ENCODE results near the gene SERINC3. TPM values are rescaled to one million over a fixed set of nuclear protein-coding genes. Genes with fewer than 3 reads are reported as not detected.

The SERINC3 gene
- polyA plus RNA-seq, 4 donors: 66.1 to 82.0 (median 77.4) TPM

Other genes starting within 250 kb of the SERINC3 start
- 1 to 10 TPM; 8.3 to 9.1 (median 8.7) TPM for gene FITM2, start 210.9 kb downstream of the SERINC3 start, polyA plus RNA-seq (ENCODE audit: insufficient read length in 4 of 4)
- gene R3HDML, start 185.0 kb downstream of the SERINC3 start, polyA plus RNA-seq (ENCODE audit: insufficient read length in 4 of 4): under 1 TPM; 0.15 to 0.46 (median 0.25) TPM
- gene HNF4A, start 166.4 kb downstream of the SERINC3 start, polyA plus RNA-seq (ENCODE audit: insufficient read length in 4 of 4): 10 to 100 TPM; 42.5 to 54.4 (median 49.6) TPM
- gene TTPAL, start 46.2 kb downstream of the SERINC3 start, polyA plus RNA-seq (ENCODE audit: insufficient read length in 4 of 4): 10 to 100 TPM; 12.5 to 14.1 (median 13.0) TPM
- gene PKIG, start 60.5 kb upstream of the SERINC3 start, polyA plus RNA-seq (ENCODE audit: insufficient read length in 4 of 4): 10 to 100 TPM; 61.2 to 73.4 (median 68.2) TPM
- gene ADA, start 129.6 kb upstream of the SERINC3 start, polyA plus RNA-seq (ENCODE audit: insufficient read length in 4 of 4): 1 to 10 TPM; 5.9 to 7.5 (median 7.0) TPM
- under 1 TPM in 3 of 4 donors, not detected in 1; 0.06 to 0.10 (median 0.07) TPM for gene CCN5, start 193.3 kb upstream of the SERINC3 start, polyA plus RNA-seq (ENCODE audit: insufficient read length in 4 of 4)
- under 1 TPM in 3 of 4 donors, not detected in 1; 0.09 to 0.19 (median 0.10) TPM for gene KCNK15, start 223.8 kb upstream of the SERINC3 start, polyA plus RNA-seq (ENCODE audit: insufficient read length in 4 of 4)